DND-41 (cell line): ENCODE data around the gene NUDCD3.

Experiments
- ATAC-seq: fragments of 200-7000 bp; cut with Tn5 transposase; 3 replicates; pipeline ENCODE4 v1.9.1; 2021; ENCODE audit warnings: low read depth; ENCODE audit not compliant: insufficient read depth
- DNase-seq: peaks from one replicate; pipeline ENCODE4 v3.0.0-alpha.2; 2020
- H2AFZ ChIP-seq: 2 replicates; pipeline ENCODE4 v1.6.0; 2012; ENCODE audit warnings: low read depth, low read length
- H3K27ac ChIP-seq: 2 replicates; pipeline ENCODE4 v1.5.1; 2012; ENCODE audit warnings: low read length, inconsistent platforms
- H3K27me3 ChIP-seq: fragments of 200-600 bp; sonication (generic); 2 replicates; pipeline ENCODE4 v1.6.0; 2012; ENCODE audit warnings: low read length, mild to moderate bottlenecking, inconsistent platforms; ENCODE audit not compliant: insufficient read depth, poor library complexity
- H3K36me3 ChIP-seq: 2 replicates; pipeline ENCODE4 v1.5.1; 2012; ENCODE audit warnings: low read length, inconsistent platforms; ENCODE audit not compliant: insufficient read depth
- H3K4me1 ChIP-seq: 2 replicates; pipeline ENCODE4 v1.5.1; 2012; ENCODE audit warnings: mild to moderate bottlenecking, low read length; ENCODE audit not compliant: insufficient read depth
- H3K4me2 ChIP-seq: 2 replicates; pipeline ENCODE4 v1.6.0; 2012; ENCODE audit warnings: mild to moderate bottlenecking, moderate library complexity, low read length, inconsistent platforms; ENCODE audit not compliant: insufficient read depth
- H3K4me3 ChIP-seq, 2 experiments: fragments of 200-600 bp in 1 of 2; shearing (Covaris generic) in 1 of 2; 2 replicates each; pipeline ENCODE4 v1.5.1; 2012 to 2016; ENCODE audit warnings: inconsistent platforms in 2 of 2, low read length in 2 of 2, mild to moderate bottlenecking in 2 of 2, low read depth in 1 of 2, moderate library complexity in 1 of 2
- H3K79me2 ChIP-seq: 2 replicates; pipeline ENCODE4 v1.6.0; 2012; ENCODE audit warnings: low read length, inconsistent platforms; ENCODE audit not compliant: insufficient read depth
- H3K9ac ChIP-seq: 2 replicates; pipeline ENCODE4 v1.6.0; 2012; ENCODE audit warnings: low read depth, mild to moderate bottlenecking, inconsistent platforms, low read length, moderate library complexity
- H3K9me3 ChIP-seq: 2 replicates; pipeline ENCODE4 v1.5.1; 2012; ENCODE audit warnings: low read length, moderate library complexity, mild to moderate bottlenecking, inconsistent platforms; ENCODE audit not compliant: insufficient read depth, severe bottlenecking
- H4K20me1 ChIP-seq: 2 replicates; pipeline ENCODE4 v1.6.0; 2012; ENCODE audit warnings: low read length; ENCODE audit not compliant: insufficient read depth
- CTCF ChIP-seq: IDR thresholded peaks from 2 replicates; pipeline ENCODE4 v1.5.1; 2012; ENCODE audit warnings: borderline replicate concordance, low read length, moderate library complexity, mild to moderate bottlenecking; ENCODE audit not compliant: poor library complexity, severe bottlenecking; ENCODE audit errors: extremely low read depth
- EZH2 ChIP-seq: IDR thresholded peaks from 3 replicates; pipeline ENCODE4 v1.6.1; 2012; ENCODE audit warnings: borderline replicate concordance, low read depth, mild to moderate bottlenecking, moderate library complexity, low read length, inconsistent platforms; ENCODE audit not compliant: severe bottlenecking

The NUDCD3 gene

GRCh38 chr7:44346063-44346462 is 144.4 kb downstream of the NUDCD3 start:
- Histone ChIP-seq H3K4me3 (no peak overlapping the region), H3K9ac (no peak overlapping the region), H3K4me1 (no peaks in the 10 kb centered on the region), H3K79me2 (no peaks in the 10 kb centered on the region), H3K36me3 (no peaks in the 10 kb centered on the region), H3K9me3 (peaks cover 5% of the 10 kb centered on the region), H3K27me3 (peaks cover 9% of the 10 kb centered on the region), H3K27ac (no peak overlapping the region), H4K20me1 (no peaks in the 10 kb centered on the region), H2AFZ (no peak overlapping the region), H3K4me2 (no peak overlapping the region)
- no peak for DNase-seq
- no peak for ATAC-seq
- TF ChIP-seq EZH2: no peak
- TF ChIP-seq CTCF: no peak

- Histone ChIP-seq H2AFZ (no peak overlapping the region), H3K36me3 (no peaks in the 10 kb centered on the region), H3K9me3 (no peaks in the 10 kb centered on the region), H3K4me3 (no peak overlapping the region), H3K4me1 (no peaks in the 10 kb centered on the region), H3K27ac (no peak overlapping the region), H3K27me3 (peaks cover 8% of the 10 kb centered on the region), H4K20me1 (no peaks in the 10 kb centered on the region), H3K79me2 (no peaks in the 10 kb centered on the region), H3K9ac (no peak overlapping the region), H3K4me2 (no peak overlapping the region)
- DNase-seq (no peak), ATAC-seq (no peak)
- no peak for TF ChIP-seq CTCF
- no peak for TF ChIP-seq EZH2
These were observed 149.1 kb downstream of the NUDCD3 start for GRCh38 chr7:44341401-44341800.

- H3K9ac ChIP-seq: no peak overlapping the region
- no peak for ATAC-seq
These were observed 151.9 kb downstream of the NUDCD3 start for GRCh38 chr7:44338600-44338999.

More at GRCh38 chr7:44338600-44338999, 151.9 kb downstream of the NUDCD3 start:
- no peaks in the 10 kb centered on the region for H3K36me3 ChIP-seq
- H3K79me2 ChIP-seq: no peaks in the 10 kb centered on the region
- H4K20me1 ChIP-seq: no peaks in the 10 kb centered on the region
- TF ChIP-seq CTCF (no peak), EZH2 (no peak)
- no peak overlapping the region for H3K27ac ChIP-seq
- no peak overlapping the region for H2AFZ ChIP-seq
- H3K27me3 ChIP-seq: peaks cover 7% of the 10 kb centered on the region
- H3K4me1 ChIP-seq: no peaks in the 10 kb centered on the region
- no peaks in the 10 kb centered on the region for H3K9me3 ChIP-seq
- H3K4me2 ChIP-seq: no peak overlapping the region
- no peak for DNase-seq
- no peak overlapping the region for H3K4me3 ChIP-seq
